ENCODE measurements around the gene SEC63.
A peak's percentile ranks its signal among the peaks of the same experiment; 100 is the strongest.

Gene SEC63

GRCh38 chr6:107819217-107819616 is 138.8 kb downstream of the SEC63 start:
- DNase-seq (ENCODE audit: low read depth in 3 of 3) = peak in 1 of 3 experiments; percentile 24

GRCh38 chr6:107818272-107818671 is 139.7 kb downstream of the SEC63 start:
- DNase-seq (ENCODE audit: low read depth in 3 of 3) = no peak

GRCh38 chr6:107817784-107818183 is 140.2 kb downstream of the SEC63 start:
- DNase-seq (ENCODE audit: low read depth in 3 of 3) = no peak
